Brain microvascular endothelial cell (primary cell): ENCODE measurements around the gene SECISBP2.
A peak's percentile ranks its signal among the peaks of the same experiment; 100 is the strongest.
"Not testable (repeated sequence)": the region's sequence is repeated elsewhere in the genome, so short reads cannot be mapped to it uniquely, and the experiment has no call there.

Source experiments
- DNase-seq: peaks from one replicate; pipeline ENCODE4 v3.0.0-alpha.2; 2020
- H3K27ac ChIP-seq: fragments of 250-450 bp; sonication (Bioruptor Pico); 2 replicates; pipeline ENCODE4 v1.5.1; 2020; ENCODE audit warnings: mild to moderate bottlenecking, moderate library complexity
- H3K27me3 ChIP-seq: fragments of 250-450 bp; sonication (Bioruptor Pico); replicated peaks from 2 replicates; pipeline ENCODE4 v1.5.1; 2020; ENCODE audit warnings: mild to moderate bottlenecking
- H3K36me3 ChIP-seq: fragments of 250-450 bp; sonication (Bioruptor Pico); replicated peaks from 2 replicates; pipeline ENCODE4 v1.5.1; 2020; ENCODE audit warnings: mild to moderate bottlenecking
- H3K4me3 ChIP-seq: 2 replicates; pipeline ENCODE4 v1.5.1; 2011; ENCODE audit warnings: low read depth, mild to moderate bottlenecking, control low read depth, low read length, moderate library complexity
- CTCF ChIP-seq: IDR thresholded peaks from 2 replicates; pipeline ENCODE4 v1.5.1; 2011; ENCODE audit warnings: low read depth, mild to moderate bottlenecking, moderate library complexity, low read length, control low read depth, inconsistent platforms; ENCODE audit errors: missing control alignments
- in situ Hi-C: cut with HindIII; loops from 2 replicates; pipeline ENCODE4 v1.10.0; 2017; ENCODE audit warnings: low sequenced_read_pairs, low pct_ligation_motif_present

The SECISBP2 gene

DNA sequence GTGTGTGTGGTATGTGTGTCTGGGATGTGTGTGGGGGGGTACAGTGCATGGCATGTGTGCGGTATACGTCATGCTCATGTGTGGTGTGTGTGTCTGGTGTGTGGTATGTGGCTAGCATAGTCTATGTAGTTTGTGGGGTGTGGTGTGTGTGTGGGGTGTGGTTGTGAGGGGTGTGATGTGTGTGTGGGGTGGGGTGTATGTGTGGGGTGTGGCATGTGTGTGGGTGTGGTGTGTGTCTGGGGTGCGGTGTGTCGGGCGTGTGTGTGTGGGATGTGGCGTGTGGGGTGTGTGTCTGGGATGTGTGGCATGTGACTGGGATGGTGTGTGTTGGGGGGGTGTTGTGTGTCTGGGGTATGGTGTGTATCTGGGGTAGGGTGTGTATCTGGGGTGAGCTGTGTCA lies 52.3 kb downstream of the SECISBP2 start:
- H3K27me3 ChIP-seq: no peaks in the 10 kb centered on the region

GRCh38 chr9:89371791-89372190 lies 53.5 kb downstream of the SECISBP2 start:
- H3K27me3 ChIP-seq, DNase-seq, H3K36me3 ChIP-seq, H3K4me3 ChIP-seq, in situ Hi-C loops, H3K27ac ChIP-seq: not testable (repeated sequence)

More for the DNA sequence above, 52.3 kb downstream of the SECISBP2 start:
- no peak for DNase-seq
- TF ChIP-seq CTCF: no peak
- H3K4me3 ChIP-seq: no peak overlapping the region
- no peaks in the 10 kb centered on the region for H3K36me3 ChIP-seq
- in situ Hi-C loops: no loop called here
- H3K27ac ChIP-seq: no peak overlapping the region

GRCh38 chr9:89372230-89372816 lies 54.0 kb downstream of the SECISBP2 start:
- Histone ChIP-seq H3K27ac (no peak overlapping the region), H3K36me3 (no peaks in the 10 kb centered on the region), H3K27me3 (no peaks in the 10 kb centered on the region), H3K4me3 (no peak overlapping the region)
- in situ Hi-C loops: no loop called here
- no peak for TF ChIP-seq CTCF
- DNase-seq: no peak

DNA sequence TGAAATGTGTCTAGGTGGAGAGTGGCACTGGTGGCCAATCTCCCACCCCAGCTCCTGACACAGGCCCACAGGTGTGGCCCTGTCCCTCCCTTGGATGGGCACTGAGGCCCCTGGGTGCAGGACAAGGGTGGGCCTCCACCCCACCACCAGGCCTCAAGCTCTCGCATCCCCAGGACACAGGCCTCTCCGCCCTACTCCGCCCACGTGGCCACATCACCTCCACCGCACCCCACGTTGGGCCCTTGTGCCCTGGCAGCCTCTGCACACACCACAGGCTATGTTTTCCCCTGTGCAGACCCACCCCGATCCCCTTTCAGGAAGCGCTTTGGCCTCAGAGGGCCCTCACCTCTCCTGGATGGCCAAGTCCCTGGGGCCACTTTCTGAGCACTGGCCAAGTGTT lies 54.7 kb downstream of the SECISBP2 start:
- Histone ChIP-seq H3K36me3 (no peaks in the 10 kb centered on the region), H3K27ac (no peak overlapping the region), H3K4me3 (no peak overlapping the region), H3K27me3 (no peaks in the 10 kb centered on the region)
- no peak for TF ChIP-seq CTCF
- no peak for DNase-seq
- in situ Hi-C loops: no loop called here

DNA sequence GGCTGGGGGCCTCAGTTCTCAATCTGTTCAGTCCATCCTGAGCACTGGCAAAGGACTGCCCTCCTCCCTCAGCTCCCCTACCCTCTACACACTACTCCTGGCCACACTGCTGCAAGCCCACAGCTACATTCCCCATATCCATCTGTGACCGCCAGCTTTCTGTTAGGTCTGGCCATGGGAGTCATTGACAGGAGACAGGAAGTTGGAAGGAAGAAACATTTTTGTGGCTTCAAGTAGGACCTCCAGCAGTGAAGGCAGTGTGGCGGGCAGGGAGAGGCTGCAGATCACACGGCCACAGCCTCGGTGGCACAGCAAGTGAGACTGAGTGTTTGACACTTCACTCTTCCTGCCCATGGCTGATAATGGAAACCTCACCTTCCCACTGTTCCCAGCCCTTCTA lies 55.9 kb downstream of the SECISBP2 start:
- in situ Hi-C loops: no loop called here
- H3K27ac ChIP-seq: no peak overlapping the region
- no peaks in the 10 kb centered on the region for H3K36me3 ChIP-seq
- H3K4me3 ChIP-seq: no peak overlapping the region
- TF ChIP-seq CTCF: no peak
- peak; percentile 55 for DNase-seq
- no peaks in the 10 kb centered on the region for H3K27me3 ChIP-seq

DNA sequence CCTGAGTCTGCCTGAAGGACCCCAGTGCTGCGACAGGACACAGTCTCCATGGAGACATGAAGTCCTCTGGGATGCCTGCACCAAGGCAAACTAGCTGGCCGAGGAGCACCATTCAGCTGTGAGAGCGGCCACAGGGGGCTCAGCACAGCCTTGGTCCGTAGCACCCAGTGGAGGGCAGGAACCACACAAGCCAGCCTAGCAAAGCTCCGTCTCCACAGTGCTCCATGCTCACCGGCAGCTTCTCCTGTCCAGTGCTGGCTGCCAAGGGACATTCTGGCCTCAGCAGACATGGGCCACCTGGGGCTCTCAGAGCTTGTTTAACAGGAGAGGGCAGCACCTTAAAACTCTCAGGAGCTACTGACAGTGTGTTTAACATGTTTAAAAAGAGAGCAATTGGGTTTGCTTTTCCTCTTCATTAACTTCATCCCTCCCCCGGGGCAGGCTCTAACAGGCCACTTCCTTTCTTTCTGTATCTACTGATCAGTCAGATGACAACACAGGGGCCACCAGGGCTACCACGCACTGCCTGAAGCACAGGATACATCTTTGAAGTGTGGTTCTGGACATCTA lies 57.0 kb downstream of the SECISBP2 start:
- Histone ChIP-seq H3K36me3 (no peaks in the 10 kb centered on the region), H3K27ac (no peak overlapping the region), H3K4me3 (no peak overlapping the region), H3K27me3 (no peaks in the 10 kb centered on the region)
- TF ChIP-seq CTCF: peak; percentile 5
- in situ Hi-C loops: no loop called here
- DNase-seq: peak; percentile 2
